ENCODE results near the gene DOCK2.

DNA sequence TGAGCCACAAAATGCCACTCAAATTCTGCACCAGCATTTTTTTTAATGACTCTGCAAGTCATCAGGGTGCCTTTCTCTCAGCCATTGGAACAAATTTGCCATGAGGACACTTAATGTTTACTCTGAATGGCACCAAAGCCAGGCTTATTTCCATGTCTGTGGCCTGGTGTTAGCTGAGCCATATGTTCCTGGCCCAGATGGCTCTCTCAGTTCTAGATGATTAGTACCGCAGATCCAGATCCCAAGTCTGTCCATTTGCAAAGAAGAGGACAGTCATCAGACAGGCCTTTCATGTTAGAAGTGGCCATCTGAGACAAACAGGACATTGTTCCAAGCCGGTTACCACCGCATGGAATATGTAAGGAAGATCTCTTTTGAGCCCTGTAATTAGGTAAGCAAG, 272.9 kb downstream of the DOCK2 start:
- TF ChIP-seq, protein P1, sequence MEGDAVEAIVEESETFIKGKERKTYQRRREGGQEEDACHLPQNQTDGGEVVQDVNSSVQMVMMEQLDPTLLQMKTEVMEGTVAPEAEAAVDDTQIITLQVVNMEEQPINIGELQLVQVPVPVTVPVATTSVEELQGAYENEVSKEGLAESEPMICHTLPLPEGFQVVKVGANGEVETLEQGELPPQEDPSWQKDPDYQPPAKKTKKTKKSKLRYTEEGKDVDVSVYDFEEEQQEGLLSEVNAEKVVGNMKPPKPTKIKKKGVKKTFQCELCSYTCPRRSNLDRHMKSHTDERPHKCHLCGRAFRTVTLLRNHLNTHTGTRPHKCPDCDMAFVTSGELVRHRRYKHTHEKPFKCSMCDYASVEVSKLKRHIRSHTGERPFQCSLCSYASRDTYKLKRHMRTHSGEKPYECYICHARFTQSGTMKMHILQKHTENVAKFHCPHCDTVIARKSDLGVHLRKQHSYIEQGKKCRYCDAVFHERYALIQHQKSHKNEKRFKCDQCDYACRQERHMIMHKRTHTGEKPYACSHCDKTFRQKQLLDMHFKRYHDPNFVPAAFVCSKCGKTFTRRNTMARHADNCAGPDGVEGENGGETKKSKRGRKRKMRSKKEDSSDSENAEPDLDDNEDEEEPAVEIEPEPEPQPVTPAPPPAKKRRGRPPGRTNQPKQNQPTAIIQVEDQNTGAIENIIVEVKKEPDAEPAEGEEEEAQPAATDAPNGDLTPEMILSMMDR (conservative IDR thresholded peaks at IDR 0.05; ENCODE audit: low read length): no peak
- no peak for TF ChIP-seq EZH2phosphoT487 (IDR thresholded peaks at IDR 0.05; ENCODE audit: borderline replicate concordance)

Data from Loucy (cell line).